Activated CD4-positive, alpha-beta T cell treated with anti-CD3 and anti-CD28 coated beads, Interleukin-2, amount 50 U/mL, for 1 hour (primary cell): ENCODE results near the gene POLD1.

Experiments used
- DNase-seq: peaks from one replicate; pipeline ENCODE4 v3.0.0-alpha.2; 2020

POLD1 gene

GRCh38 chr19:50394017-50394416 is 9.9 kb downstream of the POLD1 start:
- no peak for DNase-seq

GRCh38 chr19:50398675-50399367 is 14.7 kb downstream of the POLD1 start:
- DNase-seq = no peak

GRCh38 chr19:50399368-50399745 is 15.2 kb downstream of the POLD1 start:
- DNase-seq = no peak

GRCh38 chr19:50401605-50402450 is 17.7 kb downstream of the POLD1 start:
- DNase-seq = no peak

- DNase-seq = no peak
Measured at GRCh38 chr19:50402544-50403301, 18.6 kb downstream of the POLD1 start.

- DNase-seq = no peak
Measured at GRCh38 chr19:50406156-50406820, 22.1 kb downstream of the POLD1 start.

- DNase-seq = no peak
Measured at GRCh38 chr19:50406829-50407228, 22.7 kb downstream of the POLD1 start.

GRCh38 chr19:50409347-50409746 is 25.2 kb downstream of the POLD1 start:
- DNase-seq = no peak

GRCh38 chr19:50410109-50410508 is 26.0 kb downstream of the POLD1 start:
- DNase-seq = no peak

- DNase-seq = no peak
Measured at GRCh38 chr19:50412419-50412818, 28.3 kb downstream of the POLD1 start.

GRCh38 chr19:50413096-50413495 is 28.9 kb downstream of the POLD1 start:
- DNase-seq = no peak

GRCh38 chr19:50413531-50413930 is 29.4 kb downstream of the POLD1 start:
- DNase-seq = no peak

- peak; percentile 74 for DNase-seq
Measured at GRCh38 chr19:50414864-50415660, 30.9 kb downstream of the POLD1 start.

- no peak for DNase-seq
Measured at GRCh38 chr19:50415661-50416033, 31.5 kb downstream of the POLD1 start.

GRCh38 chr19:50416034-50416977 is 32.2 kb downstream of the POLD1 start:
- no peak for DNase-seq

- DNase-seq = no peak
Measured at GRCh38 chr19:50417111-50418081, 33.2 kb downstream of the POLD1 start.

GRCh38 chr19:50418176-50419021 is 34.3 kb downstream of the POLD1 start, which contains the start of gene SPIB:
TSS of gene SPIB (plus strand) at chr19:50418938. CDS start at chr19:50418963, 25 bp downstream.
- no peak for DNase-seq

GRCh38 chr19:50419022-50419579 is 35.0 kb downstream of the POLD1 start:
- DNase-seq = no peak
